Mucosa of descending colon (tissue), 3 donors: Measurements from ENCODE around the gene ACTBL2. TPM values are rescaled to one million over a fixed set of nuclear protein-coding genes. Genes with fewer than 3 reads are reported as not detected.
A peak's percentile ranks its signal among the peaks of the same experiment; 100 is the strongest.
"Not testable (repeated sequence)": the region's sequence is repeated elsewhere in the genome, so short reads cannot be mapped to it uniquely, and the experiment has no call there.

Experiments
- ATAC-seq: fragments of 200-7000 bp; cut with Tn5 transposase; one replicate; pipeline ENCODE4 v1.9.1; 2020; ENCODE audit warnings: mild to moderate bottlenecking, moderate library complexity
- DNase-seq, 3 donors: peaks; one replicate each; pipeline ENCODE4 v3.0.0-alpha.2; 2020
- H3K36me3 ChIP-seq: fragments of 200-600 bp; one replicate; pipeline ENCODE4 v1.8.0; 2021; ENCODE audit warnings: low read depth, mild to moderate bottlenecking
- H3K4me1 ChIP-seq: fragments of 200-600 bp; one replicate; pipeline ENCODE4 v1.8.0; 2021; ENCODE audit warnings: low read depth, mild to moderate bottlenecking
- H3K4me3 ChIP-seq: fragments of 200-600 bp; one replicate; pipeline ENCODE4 v1.8.0; 2021; ENCODE audit warnings: mild to moderate bottlenecking
- H3K9me3 ChIP-seq: fragments of 200-600 bp; one replicate; pipeline ENCODE4 v1.8.0; 2021; ENCODE audit warnings: mild to moderate bottlenecking
- intact Hi-C, 2 donors: fragments of 100-400 bp; cut with DNase I in 1 of 2; cut with micrococcal nuclease in 1 of 2; formaldehyde crosslinking; loops; one replicate each; pipeline versions ENCODE4 v1.11.0 to v1.11.1; 2022; cut with DNase I, micrococcal nuclease
- long read RNA-seq, 2 donors: library from polyadenylated mRNA; unstranded; transcript quantifications; one replicate each; pipeline ENCODE4 v2.0.0, GENCODE V29; 2019 to 2021
- total RNA-seq, 3 donors: library from RNA; stranded (reverse); fragmentation: NEBNext Ultra II Directional in 2 of 3; extraction: Animal tissue kit (Norgen Biotek cat#: 25700) in 2 of 3; gene quantifications; one replicate each; pipeline versions ENCODE4 v1.2.1 to v1.2.4, GENCODE V29; 2021 to 2023
- TF ChIP-seq, protein P1 (sequence below): fragments of 200-600 bp; IDR thresholded peaks from one replicate; pipeline ENCODE4 v1.8.0; 2022; ENCODE audit warnings: antibody characterized with exemption, mild to moderate bottlenecking
- donor health status: DM: no; HTN: no; CAD: no; lungs with moderate emphysema.
- donor health status: DM: no; HTN: no; CAD: no.
- donor health status: DM: no; HTN: yes; CAD: no.

Gene ACTBL2
- total RNA-seq, result not detected
- long read RNA-seq, donor 1, result 0 reads
- long read RNA-seq, donor 2, result 0 reads

DNA sequence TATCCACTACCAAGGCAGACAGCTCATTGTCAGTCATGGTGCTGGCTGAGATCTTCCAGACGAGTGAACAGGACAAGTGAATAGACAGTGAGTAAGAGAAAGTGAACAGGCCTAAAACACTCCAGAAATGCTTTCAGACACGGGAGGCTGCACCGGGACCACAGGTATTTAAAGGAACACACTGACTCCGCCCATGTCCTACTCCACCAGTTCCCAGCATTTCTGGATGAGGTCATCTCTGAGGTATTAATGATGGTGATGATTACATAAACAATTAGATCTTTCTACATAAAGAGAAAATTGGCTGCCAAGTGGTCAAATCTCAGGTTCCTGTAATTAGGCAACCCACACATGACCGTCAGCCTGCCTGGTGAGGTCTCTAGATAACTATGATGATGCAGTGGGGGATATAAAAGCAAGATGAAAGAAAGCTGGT lies at the start of gene ACTBL2:
ACTBL2 (minus strand) TSS at position 141 of the 436 bp plus-strand sequence; CDS start at position 37, 104 bp downstream.
- ATAC-seq, result no peak
- Histone ChIP-seq H3K36me3 (no peaks in the 10 kb centered on the region), H3K4me3 (no peak within 1 kb of the TSS), H3K9me3 (no peaks in the 10 kb centered on the region), H3K4me1 (no peaks in the 10 kb centered on the region)
- TF ChIP-seq, protein P1, sequence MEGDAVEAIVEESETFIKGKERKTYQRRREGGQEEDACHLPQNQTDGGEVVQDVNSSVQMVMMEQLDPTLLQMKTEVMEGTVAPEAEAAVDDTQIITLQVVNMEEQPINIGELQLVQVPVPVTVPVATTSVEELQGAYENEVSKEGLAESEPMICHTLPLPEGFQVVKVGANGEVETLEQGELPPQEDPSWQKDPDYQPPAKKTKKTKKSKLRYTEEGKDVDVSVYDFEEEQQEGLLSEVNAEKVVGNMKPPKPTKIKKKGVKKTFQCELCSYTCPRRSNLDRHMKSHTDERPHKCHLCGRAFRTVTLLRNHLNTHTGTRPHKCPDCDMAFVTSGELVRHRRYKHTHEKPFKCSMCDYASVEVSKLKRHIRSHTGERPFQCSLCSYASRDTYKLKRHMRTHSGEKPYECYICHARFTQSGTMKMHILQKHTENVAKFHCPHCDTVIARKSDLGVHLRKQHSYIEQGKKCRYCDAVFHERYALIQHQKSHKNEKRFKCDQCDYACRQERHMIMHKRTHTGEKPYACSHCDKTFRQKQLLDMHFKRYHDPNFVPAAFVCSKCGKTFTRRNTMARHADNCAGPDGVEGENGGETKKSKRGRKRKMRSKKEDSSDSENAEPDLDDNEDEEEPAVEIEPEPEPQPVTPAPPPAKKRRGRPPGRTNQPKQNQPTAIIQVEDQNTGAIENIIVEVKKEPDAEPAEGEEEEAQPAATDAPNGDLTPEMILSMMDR, result no peak
- DNase-seq, result no peak
- intact Hi-C loops, result no loop called here

DNA sequence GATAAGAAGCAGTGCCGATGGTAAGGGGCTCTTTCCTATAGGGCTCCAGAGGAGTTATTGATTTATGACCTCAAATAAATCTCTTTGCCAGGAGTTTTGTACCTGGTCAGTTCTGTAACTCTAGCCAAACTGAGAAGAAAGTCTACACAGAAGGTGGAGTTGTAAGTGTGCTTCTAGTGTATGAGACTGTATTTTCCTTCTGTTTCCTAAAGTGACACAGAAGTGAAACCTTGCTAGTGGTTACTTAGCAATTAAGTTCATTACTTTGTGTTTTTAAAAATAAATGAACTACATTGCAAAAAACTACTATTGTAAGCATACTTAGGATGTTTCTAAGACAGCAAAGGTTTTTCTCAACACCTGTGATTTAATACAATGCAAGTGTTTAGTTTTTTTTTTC lies 48.7 kb upstream of the ACTBL2 start:
- intact Hi-C loops, result no loop called here

DNA sequence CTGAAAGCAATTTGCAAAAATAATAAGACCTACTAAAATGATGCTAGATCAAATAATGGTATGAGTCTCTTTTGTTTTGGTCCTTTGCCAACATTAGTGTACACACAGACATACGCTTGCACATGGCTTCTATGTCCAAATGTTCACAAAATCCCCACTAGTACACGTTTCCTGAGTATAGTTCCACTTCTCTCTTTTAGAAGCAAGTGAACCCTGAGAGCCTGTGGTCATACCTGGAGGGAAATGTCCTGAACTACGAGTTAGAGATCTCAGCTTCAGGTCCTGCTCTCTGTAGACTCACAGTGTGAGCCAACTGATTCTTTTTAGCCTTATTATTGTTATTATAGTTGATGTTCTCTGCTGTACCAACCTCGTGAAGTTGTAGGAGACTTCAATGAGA lies 47.3 kb upstream of the ACTBL2 start:
- TF ChIP-seq, protein P1, result no peak

More for the DNA sequence above, 48.7 kb upstream of the ACTBL2 start:
- Histone ChIP-seq H3K9me3 (no peaks in the 10 kb centered on the region), H3K36me3 (no peaks in the 10 kb centered on the region), H3K4me3 (no peak overlapping the region), H3K4me1 (no peaks in the 10 kb centered on the region)
- TF ChIP-seq, protein P1, result no peak
- DNase-seq, result no peak
- ATAC-seq, result no peak

DNA sequence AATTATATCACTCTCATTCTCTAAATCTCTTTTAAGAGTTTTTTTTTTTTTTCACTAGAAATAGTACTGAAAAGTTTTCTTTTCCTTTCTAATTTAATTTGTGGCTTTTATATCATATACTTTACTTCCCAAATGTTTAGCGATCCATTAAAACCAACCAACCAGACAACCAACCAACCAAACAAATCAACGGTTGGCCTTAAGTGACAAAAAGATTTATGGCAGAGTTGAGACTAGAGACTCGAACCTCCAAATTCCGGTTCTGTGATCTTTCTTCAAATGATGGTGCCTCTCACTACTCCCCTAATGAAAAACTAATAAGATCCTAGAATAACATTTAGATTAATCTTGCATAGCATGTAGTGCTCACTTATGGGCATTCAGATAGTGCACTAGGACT lies 45.3 kb upstream of the ACTBL2 start:
- TF ChIP-seq, protein P1, result no peak
- Histone ChIP-seq H3K4me1 (no peaks in the 10 kb centered on the region), H3K36me3 (no peaks in the 10 kb centered on the region), H3K9me3 (no peaks in the 10 kb centered on the region), H3K4me3 (no peak overlapping the region)
- ATAC-seq (no peak), DNase-seq (no peak)
- intact Hi-C loops, result no loop called here

More for the DNA sequence above, 47.3 kb upstream of the ACTBL2 start:
- no peaks in the 10 kb centered on the region for H3K9me3 ChIP-seq
- H3K36me3 ChIP-seq, result no peaks in the 10 kb centered on the region
- H3K4me1 ChIP-seq, result no peaks in the 10 kb centered on the region
- no peak overlapping the region for H3K4me3 ChIP-seq
- ATAC-seq (no peak), DNase-seq (no peak)
- intact Hi-C loops, result no loop called here

DNA sequence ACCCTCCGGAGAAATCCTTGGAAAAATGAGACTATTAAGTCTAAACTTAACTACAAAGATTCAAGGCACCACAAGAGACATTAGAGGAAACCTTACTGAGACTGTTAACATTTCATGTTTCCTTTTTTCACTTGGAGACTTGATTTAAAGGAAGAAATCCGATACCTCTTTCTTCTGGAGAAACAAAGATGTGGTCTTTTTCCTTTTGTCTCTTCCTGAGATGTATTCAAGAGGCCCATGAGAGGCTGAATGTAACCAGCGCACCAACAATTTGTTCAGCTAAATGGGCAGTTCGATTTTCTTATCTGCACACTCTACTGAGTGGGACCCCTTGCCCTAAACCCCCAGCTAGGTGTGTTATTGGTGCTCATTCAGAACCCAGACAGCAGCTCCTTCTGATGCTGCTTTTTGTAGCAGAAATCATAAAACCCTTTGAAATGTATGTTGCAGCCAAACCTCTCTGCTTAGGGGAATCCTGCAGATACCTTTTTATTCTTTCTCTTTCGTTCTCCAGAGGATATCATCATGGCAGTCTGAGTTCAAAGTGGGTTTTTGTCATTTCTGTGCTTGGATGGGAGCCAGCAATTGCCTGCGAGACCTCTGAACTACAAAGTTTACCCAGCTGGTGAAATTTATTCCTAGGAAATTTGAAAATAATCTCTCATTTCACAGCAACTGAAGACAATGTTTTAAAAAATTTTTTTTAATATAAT lies 41.9 kb upstream of the ACTBL2 start:
- DNase-seq, result no peak
- TF ChIP-seq, protein P1, result no peak
- Histone ChIP-seq H3K4me1 (no peaks in the 10 kb centered on the region), H3K4me3 (no peak overlapping the region), H3K9me3 (no peaks in the 10 kb centered on the region), H3K36me3 (no peaks in the 10 kb centered on the region)
- intact Hi-C loops, result no loop called here
- ATAC-seq, result no peak

DNA sequence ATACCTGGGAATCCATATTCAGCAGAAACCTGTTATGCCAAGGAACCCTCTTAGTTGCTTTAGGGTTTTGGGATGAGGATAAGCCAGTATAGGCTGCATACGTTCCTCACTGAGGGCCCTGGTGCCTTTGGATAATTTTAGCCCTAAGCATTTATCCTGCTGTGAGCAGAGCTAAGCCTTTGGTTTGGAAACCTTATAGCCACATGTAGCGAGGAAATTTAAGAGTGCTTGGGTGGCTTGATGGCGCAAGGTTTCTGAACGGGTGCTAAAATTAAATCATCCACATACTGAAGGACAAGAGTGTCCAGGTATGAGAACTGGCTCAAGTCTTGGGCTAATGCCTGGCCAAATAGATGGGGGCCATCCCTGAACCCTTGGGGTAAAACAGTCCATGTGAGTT lies 39.9 kb upstream of the ACTBL2 start:
- DNase-seq, H3K9me3 ChIP-seq, intact Hi-C loops, H3K4me1 ChIP-seq, ATAC-seq, H3K4me3 ChIP-seq, H3K36me3 ChIP-seq: not testable (repeated sequence)

DNA sequence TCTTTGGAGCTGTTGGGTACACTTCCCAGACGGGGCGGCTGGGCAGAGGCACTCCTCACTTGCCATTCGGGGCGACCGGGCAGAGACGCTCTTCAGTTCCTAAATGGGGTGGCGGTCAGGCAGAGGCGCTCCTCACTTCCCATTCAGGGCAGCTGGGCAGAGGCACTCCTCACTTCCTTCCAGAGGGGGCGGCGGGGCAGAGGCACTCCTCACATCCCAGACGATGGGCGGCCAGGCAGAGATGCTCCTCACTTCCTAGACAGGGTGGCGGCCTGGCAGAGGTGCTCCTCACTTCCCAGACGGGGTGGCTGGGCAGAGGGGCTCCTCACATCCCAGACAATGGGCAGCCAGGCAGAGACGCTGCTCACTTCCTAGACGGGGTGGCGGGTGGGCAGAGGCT lies 35.8 kb upstream of the ACTBL2 start:
- ATAC-seq, H3K4me1 ChIP-seq, intact Hi-C loops, H3K36me3 ChIP-seq, H3K9me3 ChIP-seq, H3K4me3 ChIP-seq: not testable (repeated sequence)
- DNase-seq, result peak in 1 of 3 donors; percentile 37
